Measurements from ENCODE around the gene PEX5L.
"Not testable (repeated sequence)": the region's sequence is repeated elsewhere in the genome, so short reads cannot be mapped to it uniquely, and the experiment has no call there.

PEX5L gene

DNA sequence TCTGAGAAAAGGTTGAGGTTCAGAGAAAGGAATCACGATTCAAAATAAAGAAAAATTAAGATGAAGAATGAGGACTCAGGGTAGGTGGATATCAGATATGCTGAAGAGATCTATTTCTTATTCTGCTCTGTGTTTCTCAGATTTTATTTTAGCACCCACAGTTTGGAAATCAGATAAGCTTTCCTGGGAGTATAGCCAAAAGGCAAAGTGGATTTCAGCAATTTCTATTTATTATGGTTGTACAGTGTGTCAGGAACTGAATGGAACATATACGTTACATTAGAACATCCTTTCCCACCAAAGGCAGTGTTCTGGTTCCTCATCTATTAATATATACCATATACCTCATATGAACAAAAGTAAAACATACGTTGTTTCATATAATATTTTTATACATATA, 18.9 kb downstream of the PEX5L start:
- no peak overlapping the region for H3K4me3 ChIP-seq (replicated peaks; ENCODE audit: low read depth, low read length)
- TF ChIP-seq CTCF (IDR thresholded peaks at IDR 0.05; ENCODE audit: low read length, missing control alignments): no peak
- DNase-seq (ENCODE audit: low read depth): no peak

- no peak for TF ChIP-seq CTCF (IDR thresholded peaks at IDR 0.05; ENCODE audit: low read length, missing control alignments)
- H3K4me3 ChIP-seq (replicated peaks; ENCODE audit: low read depth, low read length): no peak overlapping the region
- no peak for DNase-seq (ENCODE audit: low read depth)
Measured at GRCh38 chr3:180011927-180012326, 24.8 kb downstream of the PEX5L start.

GRCh38 chr3:180008318-180008717, 28.4 kb downstream of the PEX5L start:
- DNase-seq (ENCODE audit: low read depth); H3K4me3 ChIP-seq (replicated peaks; ENCODE audit: low read depth, low read length): not testable (repeated sequence)

- DNase-seq (ENCODE audit: low read depth): no peak
- TF ChIP-seq CTCF (IDR thresholded peaks at IDR 0.05; ENCODE audit: low read length, missing control alignments): no peak
- H3K4me3 ChIP-seq (replicated peaks; ENCODE audit: low read depth, low read length): no peak overlapping the region
Measured at GRCh38 chr3:180004542-180004941, 32.2 kb downstream of the PEX5L start.

- H3K4me3 ChIP-seq (replicated peaks; ENCODE audit: low read depth, low read length): no peak overlapping the region
- no peak for TF ChIP-seq CTCF (IDR thresholded peaks at IDR 0.05; ENCODE audit: low read length, missing control alignments)
- DNase-seq (ENCODE audit: low read depth): no peak
Measured at GRCh38 chr3:180002006-180002405, 34.7 kb downstream of the PEX5L start.

DNA sequence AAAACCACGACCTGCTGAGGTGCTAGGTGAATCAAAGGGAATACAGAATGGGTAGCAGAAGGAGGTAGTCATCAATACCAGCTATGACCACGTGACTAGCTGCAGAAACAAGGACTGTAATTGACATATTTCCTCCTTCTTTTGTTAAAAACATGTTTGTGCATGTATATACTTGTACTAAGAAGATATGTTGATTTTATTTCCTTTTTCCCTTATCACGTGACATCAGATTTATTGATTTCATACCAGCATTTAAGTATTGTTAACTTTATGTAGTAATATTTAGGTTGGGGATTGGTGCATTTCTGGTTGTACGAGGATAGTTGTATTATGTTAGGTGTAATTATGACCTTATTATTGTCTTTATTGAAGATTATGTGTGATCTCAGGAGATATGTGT, 36.2 kb downstream of the PEX5L start:
- no peak overlapping the region for H3K4me3 ChIP-seq (replicated peaks; ENCODE audit: low read depth, low read length)
- no peak for DNase-seq (ENCODE audit: low read depth)
- no peak for TF ChIP-seq CTCF (IDR thresholded peaks at IDR 0.05; ENCODE audit: low read length, missing control alignments)

DNA sequence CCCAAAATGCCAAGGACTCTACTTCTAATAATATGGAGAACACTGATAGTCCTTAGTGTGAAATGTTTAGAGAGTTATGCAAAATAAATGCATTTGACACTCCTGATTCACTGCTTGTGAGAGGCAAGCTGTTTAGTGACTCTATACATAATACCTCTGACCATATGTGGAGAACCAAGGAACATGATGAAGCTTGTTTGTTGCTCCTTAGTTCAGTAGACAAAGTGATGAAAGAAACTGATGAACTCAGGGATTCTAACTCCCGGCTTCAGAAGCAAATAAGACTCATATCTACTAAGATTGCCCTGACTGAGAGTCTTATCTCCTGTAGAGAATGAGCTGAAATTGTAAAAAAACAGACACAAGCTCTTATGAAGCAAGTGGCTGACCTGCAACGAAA, 41.3 kb downstream of the PEX5L start:
- no peak for TF ChIP-seq CTCF (IDR thresholded peaks at IDR 0.05; ENCODE audit: low read length, missing control alignments)
- no peak overlapping the region for H3K4me3 ChIP-seq (replicated peaks; ENCODE audit: low read depth, low read length)
- no peak for DNase-seq (ENCODE audit: low read depth)

DNA sequence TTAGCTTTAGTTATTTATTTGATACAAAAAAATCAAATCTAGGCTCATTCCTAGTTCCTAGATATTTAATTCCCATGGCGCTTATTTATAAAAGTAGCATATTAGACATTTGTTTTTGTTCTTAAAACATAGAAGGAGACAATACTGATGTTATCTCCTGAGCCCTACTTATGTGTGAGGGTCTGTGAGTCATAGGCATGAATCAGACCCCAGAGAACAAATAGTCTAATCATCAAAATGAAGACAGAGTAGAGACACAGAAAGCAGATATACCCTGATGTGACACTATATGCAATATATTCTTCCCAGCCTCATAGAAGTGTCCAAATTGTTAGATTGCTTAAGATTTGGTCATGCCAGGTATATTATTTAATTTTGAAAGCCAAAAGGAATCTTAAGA, 44.9 kb downstream of the PEX5L start:
- H3K4me3 ChIP-seq (replicated peaks; ENCODE audit: low read depth, low read length): no peak overlapping the region
- no peak for TF ChIP-seq CTCF (IDR thresholded peaks at IDR 0.05; ENCODE audit: low read length, missing control alignments)
- no peak for DNase-seq (ENCODE audit: low read depth)
